Uterus (tissue), 2 donors: ENCODE measurements around the gene IL10RA.

Experiments used
- CTCF ChIP-seq, 4 experiments: fragments of 200-600 bp in 2 of 4; fragments of 450-650 bp in 2 of 4; sonication (generic) in 2 of 4; IDR thresholded peaks; one replicate each; pipeline ENCODE4 v1.5.1; 2016 to 2019; ENCODE audit warnings: antibody characterized with exemption in 4 of 4, mild to moderate bottlenecking in 2 of 4, moderate library complexity in 1 of 4
- POLR2A ChIP-seq, 2 donors: fragments of 450-650 bp; IDR thresholded peaks; one replicate each; pipeline ENCODE4 v1.6.1; 2016; ENCODE audit warnings: antibody characterized with exemption in 2 of 2, mild to moderate bottlenecking in 1 of 2, moderate library complexity in 1 of 2

DNA sequence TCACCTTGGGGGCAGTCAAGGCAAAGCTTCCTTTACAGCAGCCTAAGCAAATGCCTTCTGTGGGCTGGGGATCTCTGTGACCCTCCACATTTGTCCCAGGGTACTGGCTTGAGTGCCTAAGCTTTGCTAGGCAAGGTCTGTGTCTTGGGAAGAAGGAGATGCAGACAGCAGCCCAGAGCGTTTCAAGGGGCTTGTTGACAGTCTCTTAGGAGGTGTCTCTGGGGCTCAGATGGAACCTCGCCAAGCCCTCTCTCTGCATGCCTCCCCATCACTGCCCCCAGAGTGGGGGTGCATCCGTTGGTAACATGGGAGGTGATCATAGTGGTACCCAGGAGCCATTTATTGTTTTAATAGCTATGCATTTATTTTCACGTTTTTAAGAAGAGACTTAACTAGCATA is 61.6 kb downstream of the IL10RA start:
- no peak for TF ChIP-seq CTCF (IDR thresholded peaks at IDR 0.05)
- TF ChIP-seq POLR2A (IDR thresholded peaks at IDR 0.05): no peak
